ENCODE measurements around the gene P3H2.

Gene P3H2

GRCh38 chr3:190120269-190121060 lies at the start of gene P3H2:
P3H2 (minus strand) TSS chr3:190120897; CDS start chr3:190120731, 166 bp downstream.
- peak; percentile 66 for TF ChIP-seq CTCF (IDR thresholded peaks at IDR 0.05)
- H2AFZ ChIP-seq, result peak within 1 kb of the TSS; percentile 94
- H3K9me3 ChIP-seq (ENCODE audit: control insufficient read depth, low read length), result no peaks in the 10 kb centered on the region
- H3K9ac ChIP-seq, result peak within 1 kb of the TSS; percentile 74
- H3K79me2 ChIP-seq, result no peaks in the 10 kb centered on the region
- peak within 1 kb of the TSS; percentile 54 for H3K4me3 ChIP-seq (ENCODE audit: low read depth, low read length)
- peak within 1 kb of the TSS; percentile 87 for H3K4me2 ChIP-seq (ENCODE audit: low read length)
- H3K4me1 ChIP-seq, result no peaks in the 10 kb centered on the region
- no peaks in the 10 kb centered on the region for H3K27me3 ChIP-seq (ENCODE audit: control insufficient read depth, insufficient read depth, low read length)
- H3K27ac ChIP-seq, result peak within 1 kb of the TSS; percentile 70
- no peaks in the 10 kb centered on the region for H3K36me3 ChIP-seq (ENCODE audit: control insufficient read depth, insufficient read depth, low read length)

DNA sequence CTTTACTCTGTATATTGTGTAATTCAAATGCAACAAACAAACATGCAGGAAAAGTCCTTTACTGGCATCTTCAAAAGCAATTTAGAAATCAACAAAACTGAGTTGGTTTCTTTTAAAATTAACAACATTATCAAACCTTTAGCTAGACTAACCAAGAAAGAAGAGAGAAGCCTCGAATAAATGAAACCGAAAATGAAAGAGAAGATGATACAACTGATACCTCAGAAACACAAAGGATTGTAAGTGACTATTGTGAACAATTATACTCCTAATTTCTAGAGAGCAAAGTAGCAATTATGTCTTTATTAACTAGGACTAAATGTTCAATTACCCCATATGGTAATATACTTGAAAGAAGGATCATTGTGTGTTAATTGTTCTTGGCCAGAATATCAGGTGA lies 49.2 kb upstream of the P3H2 start:
- H3K27me3 ChIP-seq (ENCODE audit: control insufficient read depth, insufficient read depth, low read length), result no peaks in the 10 kb centered on the region
- no peak for TF ChIP-seq CTCF (IDR thresholded peaks at IDR 0.05)
- H3K9me3 ChIP-seq (ENCODE audit: control insufficient read depth, low read length), result no peaks in the 10 kb centered on the region
- H3K4me1 ChIP-seq, result no peaks in the 10 kb centered on the region
- no peak overlapping the region for H3K4me2 ChIP-seq (ENCODE audit: low read length)
- no peak overlapping the region for H3K27ac ChIP-seq
- H3K36me3 ChIP-seq (ENCODE audit: control insufficient read depth, insufficient read depth, low read length), result no peaks in the 10 kb centered on the region
- H3K79me2 ChIP-seq, result no peaks in the 10 kb centered on the region
- H3K9ac ChIP-seq, result no peak overlapping the region
- H3K4me3 ChIP-seq (ENCODE audit: low read depth, low read length), result no peak overlapping the region
- no peak overlapping the region for H2AFZ ChIP-seq

GRCh38 chr3:190169243-190169642 lies 48.5 kb upstream of the P3H2 start:
- Histone ChIP-seq H3K36me3 (ENCODE audit: control insufficient read depth, insufficient read depth, low read length) (no peaks in the 10 kb centered on the region), H3K27me3 (ENCODE audit: control insufficient read depth, insufficient read depth, low read length) (no peaks in the 10 kb centered on the region), H3K4me3 (ENCODE audit: low read depth, low read length) (no peak overlapping the region), H3K4me1 (no peaks in the 10 kb centered on the region), H3K9ac (no peak overlapping the region), H3K4me2 (ENCODE audit: low read length) (no peak overlapping the region), H3K9me3 (ENCODE audit: control insufficient read depth, low read length) (no peaks in the 10 kb centered on the region), H3K27ac (no peak overlapping the region), H3K79me2 (no peaks in the 10 kb centered on the region), H2AFZ (peak overlapping the region; percentile 18)
- TF ChIP-seq CTCF (IDR thresholded peaks at IDR 0.05), result no peak

- Histone ChIP-seq H3K4me2 (ENCODE audit: low read length) (no peak overlapping the region), H2AFZ (no peak overlapping the region), H3K27me3 (ENCODE audit: control insufficient read depth, insufficient read depth, low read length) (no peaks in the 10 kb centered on the region), H3K4me1 (no peaks in the 10 kb centered on the region), H3K4me3 (ENCODE audit: low read depth, low read length) (no peak overlapping the region), H3K36me3 (ENCODE audit: control insufficient read depth, insufficient read depth, low read length) (no peaks in the 10 kb centered on the region), H3K27ac (no peak overlapping the region), H3K9me3 (ENCODE audit: control insufficient read depth, low read length) (no peaks in the 10 kb centered on the region), H3K79me2 (no peaks in the 10 kb centered on the region), H3K9ac (no peak overlapping the region)
- TF ChIP-seq CTCF (IDR thresholded peaks at IDR 0.05), result no peak
These were observed 47.4 kb upstream of the P3H2 start for GRCh38 chr3:190167936-190168680.

All from parathyroid adenoma (tissue), 2 donors.